ENCODE results near the gene KCNN3.

GRCh38 chr1:154750681-154751665, 119.1 kb downstream of the KCNN3 start:
- TF ChIP-seq CTCF (conservative IDR thresholded peaks at IDR 0.05) (no peak), ZFX (IDR thresholded peaks at IDR 0.05) (no peak)
